Measurements from ENCODE around the gene RAP1GAP. TPM values are rescaled to one million over a fixed set of nuclear protein-coding genes. Genes with fewer than 3 reads are reported as not detected.

The RAP1GAP gene
- total and polyA plus RNA-seq, 9 of the 15 experiments (the other 6 are each of a cell fraction or from before 2014, with no cell fraction given): 0.29 to 30.2 (median 19.2) TPM

GRCh38 chr1:21669258-21670058 lies at the start of gene RAP1GAP (continued):
- no peak for TF ChIP-seq THAP7 (CRISPR knock-in tag; IDR thresholded peaks at IDR 0.05)
- TF ChIP-seq REST (IDR thresholded peaks at IDR 0.05; ENCODE audit: borderline replicate concordance): peak; percentile 64
- no peak for TF ChIP-seq REST (CRISPR knock-in tag; IDR thresholded peaks at IDR 0.05; ENCODE audit: low read depth)
- TF ChIP-seq HNRNPL (IDR thresholded peaks at IDR 0.05; ENCODE audit: low read depth, low read length): peak; percentile 97
- no peak for TF ChIP-seq ZNF174 (CRISPR knock-in tag; IDR thresholded peaks at IDR 0.05)
- no peak for TF ChIP-seq MECOM (CRISPR knock-in tag; IDR thresholded peaks at IDR 0.05)
- no peak for TF ChIP-seq MEF2D (tag; conservative IDR thresholded peaks at IDR 0.05; ENCODE audit: low read depth)
- peak; percentile 79 for TF ChIP-seq USF1 (CRISPR knock-in tag; IDR thresholded peaks at IDR 0.05)
- TF ChIP-seq SREBF2 (CRISPR knock-in tag; IDR thresholded peaks at IDR 0.05): no peak
- TF ChIP-seq YBX1 (IDR thresholded peaks at IDR 0.05): no peak
- no peak for TF ChIP-seq ZNF717 (CRISPR knock-in tag; IDR thresholded peaks at IDR 0.05)
- TF ChIP-seq ARID2 (IDR thresholded peaks at IDR 0.05): 0 out of 2 replicates have a peak, but pooled peaks have one; percentile 5
- 0 out of 2 replicates have a peak, but pooled peaks have one; percentile 44 for TF ChIP-seq ZNF347 (CRISPR knock-in tag; IDR thresholded peaks at IDR 0.05; ENCODE audit: low read depth)
- 0 out of 2 replicates have a peak, but pooled peaks have one; percentile 34 for TF ChIP-seq ZNF584 (CRISPR knock-in tag; IDR thresholded peaks at IDR 0.05; ENCODE audit: low read depth)
- peak; percentile 88 for TF ChIP-seq HMGN3 (IDR thresholded peaks at IDR 0.05; ENCODE audit: borderline replicate concordance, extremely low read depth, insufficient read length, low read depth, low read length)
- TF ChIP-seq SRF (CRISPR knock-in tag; IDR thresholded peaks at IDR 0.05): no peak; a peak in 1 of 4 replicates
- TF ChIP-seq ZC3H4 (CRISPR knock-in tag; IDR thresholded peaks at IDR 0.05; ENCODE audit: borderline replicate concordance): 0 out of 2 replicates have a peak, but pooled peaks have one; percentile 24

Measured in K562 (cell line).